K562 (cell line): ENCODE data around the gene DDIT3. TPM values are rescaled to one million over a fixed set of nuclear protein-coding genes. Genes with fewer than 3 reads are reported as not detected.

Source experiments
- ATAC-seq: fragments of 200-7000 bp; cut with Tn5 transposase; 3 replicates; pipeline ENCODE4 v1.9.1; 2020; ENCODE audit warnings: moderate library complexity
- BruUV-seq: library from RNA; stranded (reverse); fragments of 400-500 nt; replicated peaks from 2 replicates; lab custom pipeline; 2021; lab: Mats Ljungman, UMichigan
- CTCF ChIA-PET: fragments of 300-600 bp; formaldehyde crosslinking; extraction: SDS; loops from one replicate; lab custom pipeline; 2021; ENCODE audit warnings: low intra/inter-chr PET ratio; lab: Yijun Ruan, JAX
- POLR2A ChIA-PET: fragments of 300-600, 350-650 bp; sonication (Branson Sonifier 250); formaldehyde crosslinking; extraction: SDS; loops from one replicate; lab custom pipeline; 2021; ENCODE audit warnings: antibody characterized with exemption, inconsistent platforms; lab: Yijun Ruan, JAX
- DNase-seq, 4 experiments: peaks; one replicate each; pipeline versions ENCODE4 v3.0.0 to v3.0.0-alpha.2; 2011 to 2018; ENCODE audit warnings: low spot score in 3 of 4, mixed read lengths in 3 of 4; ENCODE audit errors: extremely low read depth in 1 of 4
- FAIRE-seq: peaks from 2 replicates; lab custom pipeline; 2011; peaks lifted over from hg19 to GRCh38; lab: Jason Lieb, UNC
- H2AFZ ChIP-seq: 2 replicates; pipeline ENCODE4 v1.6.0; 2011; ENCODE audit warnings: low read depth, low read length, control low read depth, inconsistent platforms
- H3K27ac ChIP-seq: fragments of 200-600 bp; 3 replicates; pipeline ENCODE4 v1.8.0; 2011; ENCODE audit warnings: low read depth, mild to moderate bottlenecking, control low read depth, inconsistent platforms, low read length, moderate library complexity, mixed read lengths; ENCODE audit errors: extremely low read depth
- H3K27me3 ChIP-seq, 2 experiments: fragments of 300-600 bp in 1 of 2; 2 replicates in 1 of 2; 3 replicates in 1 of 2; pipeline versions ENCODE4 v1.6.0 to v1.8.0; 2011; ENCODE audit warnings: inconsistent platforms in 2 of 2, low read length in 2 of 2, mild to moderate bottlenecking in 1 of 2, mixed read lengths in 1 of 2, moderate library complexity in 1 of 2; ENCODE audit not compliant: control insufficient read depth in 2 of 2, insufficient read depth in 2 of 2
- H3K36me3 ChIP-seq: fragments of 300-600 bp; 3 replicates; pipeline ENCODE4 v1.8.0; 2011; ENCODE audit warnings: mild to moderate bottlenecking, low read length, inconsistent platforms; ENCODE audit not compliant: control insufficient read depth, insufficient read depth
- H3K4me1 ChIP-seq, 2 experiments: fragments of 200-600 bp in 1 of 2; replicated peaks in 1 of 2; 2 replicates in 1 of 2; 3 replicates in 1 of 2; pipeline versions ENCODE4 v1.5.1 to v1.8.0; 2011; ENCODE audit warnings: inconsistent platforms in 2 of 2, low read length in 2 of 2, mild to moderate bottlenecking in 1 of 2, mixed read lengths in 1 of 2, moderate library complexity in 1 of 2; ENCODE audit not compliant: control insufficient read depth in 2 of 2, insufficient read depth in 2 of 2
- H3K4me2 ChIP-seq: 2 replicates; pipeline ENCODE4 v1.6.1; 2011; ENCODE audit warnings: low read length, control low read depth, inconsistent platforms, mixed read lengths; ENCODE audit not compliant: insufficient read depth
- H3K4me3 ChIP-seq: fragments of 200-600 bp; sonication (generic), shearing (Covaris generic); 2 replicates; pipeline ENCODE4 v1.5.1; 2016; ENCODE audit warnings: control low read depth, inconsistent platforms
- H3K79me2 ChIP-seq: fragments of 200-600 bp; 3 replicates; pipeline ENCODE4 v1.8.0; 2011; ENCODE audit warnings: low read length, inconsistent platforms; ENCODE audit not compliant: control insufficient read depth, insufficient read depth
- H3K9ac ChIP-seq, 2 experiments: 2 replicates each; pipeline versions ENCODE4 v1.6.0 to v1.6.1; 2011; ENCODE audit warnings: low read depth in 2 of 2, low read length in 2 of 2, control low read depth in 1 of 2, inconsistent platforms in 1 of 2, mild to moderate bottlenecking in 1 of 2, mixed read lengths in 1 of 2; ENCODE audit not compliant: insufficient read depth in 1 of 2
- H3K9me1 ChIP-seq: one replicate; pipeline ENCODE4 v1.6.0; 2011; ENCODE audit warnings: inconsistent platforms, mild to moderate bottlenecking, low read length, moderate library complexity; ENCODE audit not compliant: control insufficient read depth, insufficient read depth
- H3K9me3 ChIP-seq: replicated peaks from 2 replicates; pipeline ENCODE4 v1.5.1; 2011; ENCODE audit warnings: low read depth, low read length, inconsistent platforms; ENCODE audit not compliant: control insufficient read depth, insufficient read depth
- H4K20me1 ChIP-seq: replicated peaks from 2 replicates; pipeline ENCODE4 v1.6.1; 2011; ENCODE audit warnings: low read length, inconsistent platforms, mixed read lengths; ENCODE audit not compliant: control insufficient read depth, insufficient read depth
- HEY1 ChIP-seq: fragments of 250-450 bp; sonication (Bioruptor Pico); IDR thresholded peaks from 2 replicates; pipeline ENCODE4 v1.5.0; 2020; ENCODE audit warnings: mild to moderate bottlenecking, moderate library complexity, borderline replicate concordance
- MTA1 ChIP-seq: fragments of 450-650 bp; IDR thresholded peaks from 2 replicates; pipeline ENCODE4 v1.6.1; 2017; ENCODE audit warnings: borderline replicate concordance
- NR2C1 ChIP-seq, 2 experiments: fragments of 450-650 bp; IDR thresholded peaks; 2 replicates each; pipeline ENCODE4 v1.6.1; 2017; ENCODE audit warnings: mild to moderate bottlenecking in 2 of 2, antibody characterized with exemption in 1 of 2, inconsistent platforms in 1 of 2, missing compliant biosample characterization in 1 of 2, missing genetic modification characterization in 1 of 2
- RBBP5 ChIP-seq: fragments of 200-600 bp; sonication (generic); IDR thresholded peaks from 2 replicates; pipeline ENCODE4 v1.6.1; 2012; ENCODE audit warnings: borderline replicate concordance, mild to moderate bottlenecking, low read length, control low read depth, inconsistent platforms; ENCODE audit not compliant: insufficient read depth, poor library complexity, severe bottlenecking
- RCOR1 ChIP-seq, 2 experiments: IDR thresholded peaks; 2 replicates each; pipeline ENCODE4 v1.6.1; 2012; ENCODE audit warnings: low read depth in 2 of 2, low read length in 2 of 2, borderline replicate concordance in 1 of 2, improper control_type of control experiment in 1 of 2
- SRSF1 ChIP-seq: fragments of 200-400 bp; formaldehyde crosslinking; IDR thresholded peaks from 2 replicates; pipeline ENCODE4 v1.6.1; 2017; ENCODE audit warnings: mild to moderate bottlenecking, low read depth, low read length, moderate library complexity
- TRIM28 ChIP-seq: fragments of 450-650 bp; IDR thresholded peaks from 2 replicates; pipeline ENCODE4 v1.6.1; 2017
- WGBS: fragments of 100-300 bp; shearing (Covaris generic); methylation state at CpG from one replicate; pipeline ENCODE4 v1.1.6; 2016; ENCODE audit warnings: low coverage, mixed read lengths; ENCODE audit not compliant: insufficient coverage; ENCODE audit errors: missing lambda C conversion rate; 5-methylcytosine and 5-hydroxymethylcytosine counted together
- in situ Hi-C: fragments of 300-500 bp; cut with MboI; formaldehyde crosslinking; loops from 4 replicates; pipeline ENCODE4 v1.15.0; 2018; ENCODE audit warnings: inconsistent platforms, mixed read lengths
- intact Hi-C: fragments of 100-400 bp; cut with micrococcal nuclease; formaldehyde crosslinking; loops from 2 replicates; pipeline ENCODE4 v1.14.2; 2022
- polyA plus RNA-seq, 8 experiments: library from polyadenylated mRNA; depleted of rRNA in 4 of 8; stranded (reverse) in 5 of 8; unstranded in 3 of 8; fragments of >200 nt; fragmentation: Nextera tagmentation in 2 of 8; fragmentation: Illumina TruSeq in 1 of 8; extraction: Ambion mirVana in 2 of 8; extraction: Trizol in 1 of 8; gene quantifications; 2 replicates each; pipeline versions ENCODE4 v1.2.1 to v1.2.3, GENCODE V29; 2011 to 2014; ENCODE audit warnings: inconsistent platforms in 1 of 8, missing spikeins in 1 of 8
- total RNA-seq, 7 experiments: library from RNA; depleted of rRNA in 6 of 7; stranded (reverse); fragments of >200 nt in 6 of 7; fragmentation: Illumina TruSeq in 2 of 7; extraction: Trizol in 2 of 7; gene quantifications; 2 replicates each; pipeline versions ENCODE4 v1.2.1 to v1.2.3, GENCODE V29; 2011 to 2021; ENCODE audit warnings: low replicate concordance in 1 of 7
- TF ChIP-seq, protein P1 (sequence below), 2 experiments: fragments of 200-800 bp in 1 of 2; sonication (Bioruptor generic) in 1 of 2; sonication (generic) in 1 of 2; formaldehyde crosslinking in 1 of 2; IDR thresholded peaks in 1 of 2; conservative IDR thresholded peaks in 1 of 2; 2 replicates each; pipeline versions ENCODE4 v1.5.0 to v1.6.1; 2016 to 2020; ENCODE audit warnings: missing compliant biosample characterization in 1 of 2, missing genetic modification characterization in 1 of 2, missing genetic modification reagents in 1 of 2
- TF ChIP-seq, protein P2 (sequence below): sonication (generic); formaldehyde crosslinking; IDR thresholded peaks from 2 replicates; pipeline ENCODE4 v1.8.0; 2022; ENCODE audit warnings: missing genetic modification reagents, mild to moderate bottlenecking, borderline replicate concordance
- TF ChIP-seq, protein P3 (sequence below): fragments of 250-450 bp; sonication (Bioruptor Pico); IDR thresholded peaks from 2 replicates; pipeline ENCODE4 v1.9.0; 2021; ENCODE audit warnings: mild to moderate bottlenecking
- TF ChIP-seq, protein P4 (sequence below): sonication (generic); formaldehyde crosslinking; IDR thresholded peaks from 2 replicates; pipeline ENCODE4 v1.8.0; 2022; ENCODE audit warnings: missing genetic modification reagents, mild to moderate bottlenecking, borderline replicate concordance
- TF ChIP-seq, protein P5 (sequence below): fragments of 450-650 bp; IDR thresholded peaks from 2 replicates; pipeline ENCODE4 v1.6.1; 2016; ENCODE audit warnings: missing biosample characterization, missing genetic modification characterization

DDIT3 gene
- total and polyA plus RNA-seq, 9 of the 15 experiments (the other 6 are each of a cell fraction or from before 2014, with no cell fraction given): 59.1 to 272 (median 89.9) TPM

DNA sequence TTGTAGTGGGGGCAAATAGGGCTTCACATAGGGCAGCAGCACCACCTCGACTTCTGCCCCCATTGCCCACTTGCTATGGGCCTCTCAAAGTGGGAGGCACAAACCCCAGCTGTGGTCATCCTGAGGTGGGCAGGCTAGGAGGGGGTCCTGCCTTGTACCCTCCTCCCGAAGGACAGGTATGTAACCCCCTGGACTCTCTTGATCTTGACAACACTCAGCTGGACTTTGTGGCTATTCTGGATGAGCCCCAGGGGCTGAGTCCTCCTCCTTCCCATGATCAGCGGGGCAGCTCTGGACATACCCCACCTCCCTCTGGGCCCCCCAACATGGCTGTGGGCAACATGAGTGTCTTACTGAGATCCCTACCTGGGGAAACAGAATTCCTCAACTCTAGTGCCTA, 48.7 kb downstream of the DDIT3 start:
- H3K9ac ChIP-seq: no peak overlapping the region
- TF ChIP-seq, protein P1, sequence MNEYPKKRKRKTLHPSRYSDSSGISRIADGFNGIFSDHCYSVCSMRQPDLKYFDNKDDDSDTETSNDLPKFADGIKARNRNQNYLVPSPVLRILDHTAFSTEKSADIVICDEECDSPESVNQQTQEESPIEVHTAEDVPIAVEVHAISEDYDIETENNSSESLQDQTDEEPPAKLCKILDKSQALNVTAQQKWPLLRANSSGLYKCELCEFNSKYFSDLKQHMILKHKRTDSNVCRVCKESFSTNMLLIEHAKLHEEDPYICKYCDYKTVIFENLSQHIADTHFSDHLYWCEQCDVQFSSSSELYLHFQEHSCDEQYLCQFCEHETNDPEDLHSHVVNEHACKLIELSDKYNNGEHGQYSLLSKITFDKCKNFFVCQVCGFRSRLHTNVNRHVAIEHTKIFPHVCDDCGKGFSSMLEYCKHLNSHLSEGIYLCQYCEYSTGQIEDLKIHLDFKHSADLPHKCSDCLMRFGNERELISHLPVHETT (CRISPR knock-in tag; conservative IDR thresholded peaks at IDR 0.05 in 1 of 2, IDR thresholded peaks at IDR 0.05 in 1 of 2): no peak
- TF ChIP-seq MTA1 (no peak), RCOR1 (IDR thresholded peaks at IDR 0.05; ENCODE audit: borderline replicate concordance in 1 of 2, low read depth in 2 of 2, low read length in 2 of 2) (no peak), SRSF1 (no peak), TRIM28 (no peak), NR2C1 (IDR thresholded peaks at IDR 0.05) (no peak), NR2C1 (tag; IDR thresholded peaks at IDR 0.05) (no peak), HEY1 (CRISPR knock-in tag) (no peak), RBBP5 (no peak)
- TF ChIP-seq, protein P2, sequence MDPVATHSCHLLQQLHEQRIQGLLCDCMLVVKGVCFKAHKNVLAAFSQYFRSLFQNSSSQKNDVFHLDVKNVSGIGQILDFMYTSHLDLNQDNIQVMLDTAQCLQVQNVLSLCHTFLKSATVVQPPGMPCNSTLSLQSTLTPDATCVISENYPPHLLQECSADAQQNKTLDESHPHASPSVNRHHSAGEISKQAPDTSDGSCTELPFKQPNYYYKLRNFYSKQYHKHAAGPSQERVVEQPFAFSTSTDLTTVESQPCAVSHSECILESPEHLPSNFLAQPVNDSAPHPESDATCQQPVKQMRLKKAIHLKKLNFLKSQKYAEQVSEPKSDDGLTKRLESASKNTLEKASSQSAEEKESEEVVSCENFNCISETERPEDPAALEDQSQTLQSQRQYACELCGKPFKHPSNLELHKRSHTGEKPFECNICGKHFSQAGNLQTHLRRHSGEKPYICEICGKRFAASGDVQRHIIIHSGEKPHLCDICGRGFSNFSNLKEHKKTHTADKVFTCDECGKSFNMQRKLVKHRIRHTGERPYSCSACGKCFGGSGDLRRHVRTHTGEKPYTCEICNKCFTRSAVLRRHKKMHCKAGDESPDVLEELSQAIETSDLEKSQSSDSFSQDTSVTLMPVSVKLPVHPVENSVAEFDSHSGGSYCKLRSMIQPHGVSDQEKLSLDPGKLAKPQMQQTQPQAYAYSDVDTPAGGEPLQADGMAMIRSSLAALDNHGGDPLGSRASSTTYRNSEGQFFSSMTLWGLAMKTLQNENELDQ: no peak
- TF ChIP-seq, protein P3, sequence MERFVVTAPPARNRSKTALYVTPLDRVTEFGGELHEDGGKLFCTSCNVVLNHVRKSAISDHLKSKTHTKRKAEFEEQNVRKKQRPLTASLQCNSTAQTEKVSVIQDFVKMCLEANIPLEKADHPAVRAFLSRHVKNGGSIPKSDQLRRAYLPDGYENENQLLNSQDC (CRISPR knock-in tag): no peak
- TF ChIP-seq, protein P4, sequence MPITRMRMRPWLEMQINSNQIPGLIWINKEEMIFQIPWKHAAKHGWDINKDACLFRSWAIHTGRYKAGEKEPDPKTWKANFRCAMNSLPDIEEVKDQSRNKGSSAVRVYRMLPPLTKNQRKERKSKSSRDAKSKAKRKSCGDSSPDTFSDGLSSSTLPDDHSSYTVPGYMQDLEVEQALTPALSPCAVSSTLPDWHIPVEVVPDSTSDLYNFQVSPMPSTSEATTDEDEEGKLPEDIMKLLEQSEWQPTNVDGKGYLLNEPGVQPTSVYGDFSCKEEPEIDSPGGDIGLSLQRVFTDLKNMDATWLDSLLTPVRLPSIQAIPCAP (CRISPR knock-in tag): no peak
- TF ChIP-seq, protein P5, sequence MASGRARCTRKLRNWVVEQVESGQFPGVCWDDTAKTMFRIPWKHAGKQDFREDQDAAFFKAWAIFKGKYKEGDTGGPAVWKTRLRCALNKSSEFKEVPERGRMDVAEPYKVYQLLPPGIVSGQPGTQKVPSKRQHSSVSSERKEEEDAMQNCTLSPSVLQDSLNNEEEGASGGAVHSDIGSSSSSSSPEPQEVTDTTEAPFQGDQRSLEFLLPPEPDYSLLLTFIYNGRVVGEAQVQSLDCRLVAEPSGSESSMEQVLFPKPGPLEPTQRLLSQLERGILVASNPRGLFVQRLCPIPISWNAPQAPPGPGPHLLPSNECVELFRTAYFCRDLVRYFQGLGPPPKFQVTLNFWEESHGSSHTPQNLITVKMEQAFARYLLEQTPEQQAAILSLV (tag): no peak

More for the DNA sequence above, 48.7 kb downstream of the DDIT3 start:
- Histone ChIP-seq H3K9me1 (no peaks in the 10 kb centered on the region), H3K36me3 (no peaks in the 10 kb centered on the region), H3K27me3 (peaks cover 14 to 40% of the 10 kb centered on the region in 2 experiments; a peak in 4 of 5 replicates), H3K4me1 (peaks cover 19 to 31% of the 10 kb centered on the region in 2 experiments), H3K9me3 (no peaks in the 10 kb centered on the region), H2AFZ (no peak overlapping the region), H3K79me2 (no peaks in the 10 kb centered on the region), H3K4me2 (no peak overlapping the region), H3K27ac (no peak overlapping the region), H3K4me3 (no peak overlapping the region), H4K20me1 (no peaks in the 10 kb centered on the region)
- CTCF ChIA-PET: no interaction called here
- FAIRE-seq (no peak), DNase-seq (no peak), ATAC-seq (no peak)
- intact Hi-C loops: no loop called here
- in situ Hi-C loops: no loop called here
- 12% methylated on average over 3 of the region's 3 CpGs for WGBS
- POLR2A ChIA-PET: interaction anchor here (0.7 to 1.1 kb wide), 6 partner anchors 9 to 13 kb away, joined by 3 to 4 read pairs (median 4); no protein-coding TSS in a partner anchor
- no TSS peak for BruUV-seq
